ENCODE data around the gene KIF19.

DNA sequence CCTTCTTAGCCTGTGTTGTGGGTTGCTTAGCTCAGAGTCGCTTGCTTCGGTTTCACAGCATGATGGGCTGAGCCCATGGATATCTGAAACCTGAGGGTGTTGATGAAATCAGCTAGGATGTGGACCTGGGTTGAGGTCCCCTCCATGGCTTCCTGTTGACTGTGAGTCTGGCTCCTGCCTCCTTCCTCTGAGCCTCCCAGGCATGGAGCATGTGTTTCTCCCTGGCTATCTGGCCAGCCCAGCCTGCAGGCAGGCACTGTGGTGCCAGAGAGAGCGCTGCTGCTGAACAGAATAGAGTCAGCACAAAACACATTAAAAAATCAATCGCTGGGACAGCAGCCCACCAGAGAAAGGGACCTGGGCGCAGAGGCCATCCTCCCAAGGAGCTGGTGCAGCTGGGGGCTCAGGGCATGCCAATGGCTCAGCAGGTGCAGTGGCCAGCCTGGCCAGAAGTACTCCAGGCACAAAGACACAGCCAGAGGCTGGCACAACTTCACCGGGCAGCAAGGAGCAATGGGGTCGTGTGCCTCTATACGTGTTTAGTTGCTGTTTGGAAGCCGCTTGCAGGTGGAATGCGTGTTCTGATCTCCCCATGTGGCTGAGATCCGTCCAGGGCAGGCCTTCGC lies 77.6 kb downstream of the KIF19 start:
- TF ChIP-seq, protein P1, sequence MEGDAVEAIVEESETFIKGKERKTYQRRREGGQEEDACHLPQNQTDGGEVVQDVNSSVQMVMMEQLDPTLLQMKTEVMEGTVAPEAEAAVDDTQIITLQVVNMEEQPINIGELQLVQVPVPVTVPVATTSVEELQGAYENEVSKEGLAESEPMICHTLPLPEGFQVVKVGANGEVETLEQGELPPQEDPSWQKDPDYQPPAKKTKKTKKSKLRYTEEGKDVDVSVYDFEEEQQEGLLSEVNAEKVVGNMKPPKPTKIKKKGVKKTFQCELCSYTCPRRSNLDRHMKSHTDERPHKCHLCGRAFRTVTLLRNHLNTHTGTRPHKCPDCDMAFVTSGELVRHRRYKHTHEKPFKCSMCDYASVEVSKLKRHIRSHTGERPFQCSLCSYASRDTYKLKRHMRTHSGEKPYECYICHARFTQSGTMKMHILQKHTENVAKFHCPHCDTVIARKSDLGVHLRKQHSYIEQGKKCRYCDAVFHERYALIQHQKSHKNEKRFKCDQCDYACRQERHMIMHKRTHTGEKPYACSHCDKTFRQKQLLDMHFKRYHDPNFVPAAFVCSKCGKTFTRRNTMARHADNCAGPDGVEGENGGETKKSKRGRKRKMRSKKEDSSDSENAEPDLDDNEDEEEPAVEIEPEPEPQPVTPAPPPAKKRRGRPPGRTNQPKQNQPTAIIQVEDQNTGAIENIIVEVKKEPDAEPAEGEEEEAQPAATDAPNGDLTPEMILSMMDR (IDR thresholded peaks at IDR 0.05) = no peak
- TF ChIP-seq TCF7L2 (IDR thresholded peaks at IDR 0.05; ENCODE audit: low read depth, low read length) (no peak), SIN3A (IDR thresholded peaks at IDR 0.05; ENCODE audit: borderline replicate concordance, insufficient read depth, low read depth, low read length) (no peak), POLR2AphosphoS5 (IDR thresholded peaks at IDR 0.05; ENCODE audit: low read depth, low read length) (no peak)
- TF ChIP-seq, protein P2, sequence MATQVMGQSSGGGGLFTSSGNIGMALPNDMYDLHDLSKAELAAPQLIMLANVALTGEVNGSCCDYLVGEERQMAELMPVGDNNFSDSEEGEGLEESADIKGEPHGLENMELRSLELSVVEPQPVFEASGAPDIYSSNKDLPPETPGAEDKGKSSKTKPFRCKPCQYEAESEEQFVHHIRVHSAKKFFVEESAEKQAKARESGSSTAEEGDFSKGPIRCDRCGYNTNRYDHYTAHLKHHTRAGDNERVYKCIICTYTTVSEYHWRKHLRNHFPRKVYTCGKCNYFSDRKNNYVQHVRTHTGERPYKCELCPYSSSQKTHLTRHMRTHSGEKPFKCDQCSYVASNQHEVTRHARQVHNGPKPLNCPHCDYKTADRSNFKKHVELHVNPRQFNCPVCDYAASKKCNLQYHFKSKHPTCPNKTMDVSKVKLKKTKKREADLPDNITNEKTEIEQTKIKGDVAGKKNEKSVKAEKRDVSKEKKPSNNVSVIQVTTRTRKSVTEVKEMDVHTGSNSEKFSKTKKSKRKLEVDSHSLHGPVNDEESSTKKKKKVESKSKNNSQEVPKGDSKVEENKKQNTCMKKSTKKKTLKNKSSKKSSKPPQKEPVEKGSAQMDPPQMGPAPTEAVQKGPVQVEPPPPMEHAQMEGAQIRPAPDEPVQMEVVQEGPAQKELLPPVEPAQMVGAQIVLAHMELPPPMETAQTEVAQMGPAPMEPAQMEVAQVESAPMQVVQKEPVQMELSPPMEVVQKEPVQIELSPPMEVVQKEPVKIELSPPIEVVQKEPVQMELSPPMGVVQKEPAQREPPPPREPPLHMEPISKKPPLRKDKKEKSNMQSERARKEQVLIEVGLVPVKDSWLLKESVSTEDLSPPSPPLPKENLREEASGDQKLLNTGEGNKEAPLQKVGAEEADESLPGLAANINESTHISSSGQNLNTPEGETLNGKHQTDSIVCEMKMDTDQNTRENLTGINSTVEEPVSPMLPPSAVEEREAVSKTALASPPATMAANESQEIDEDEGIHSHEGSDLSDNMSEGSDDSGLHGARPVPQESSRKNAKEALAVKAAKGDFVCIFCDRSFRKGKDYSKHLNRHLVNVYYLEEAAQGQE (IDR thresholded peaks at IDR 0.05; ENCODE audit: insufficient read depth in 1 of 2, low read depth in 2 of 2, low read length in 1 of 2) = no peak
